Limb (tissue), 2 donors: Measurements from ENCODE around the gene LY6G6C.
"Not testable (repeated sequence)": the region's sequence is repeated elsewhere in the genome, so short reads cannot be mapped to it uniquely, and the experiment has no call there.

Experiments
- DNase-seq, 2 donors: peaks; one replicate each; pipeline ENCODE4 v3.0.0-alpha.2; 2016; ENCODE audit errors: extremely low spot score in 2 of 2

LY6G6C gene

GRCh38 chr6:31727034-31727716 is 5.6 kb upstream of the LY6G6C start:
- DNase-seq, result no peak

- DNase-seq, result no peak
These were observed 4.2 kb upstream of the LY6G6C start for GRCh38 chr6:31725502-31726350.

- DNase-seq, result no peak
These were observed 2.6 kb upstream of the LY6G6C start for GRCh38 chr6:31723980-31724691.

GRCh38 chr6:31723245-31723979 is 1.9 kb upstream of the LY6G6C start, which contains the start of gene MPIG6B:
TSS of gene MPIG6B (plus strand) at chr6:31723373. CDS start at chr6:31723384, 11 bp downstream.
- no peak for DNase-seq

- DNase-seq, result no peak
These were observed 627 bp upstream of the LY6G6C start for GRCh38 chr6:31722173-31722572.

GRCh38 chr6:31720196-31720770 is 1.3 kb downstream of the LY6G6C start:
- no peak for DNase-seq

- no peak for DNase-seq
These were observed 2.5 kb downstream of the LY6G6C start for GRCh38 chr6:31719001-31719400.

- DNase-seq, result no peak
These were observed 3.3 kb downstream of the LY6G6C start for GRCh38 chr6:31718265-31718664.

- no peak for DNase-seq
These were observed 3.9 kb downstream of the LY6G6C start for GRCh38 chr6:31717499-31718222.

- peak in 1 of 2 donors; percentile 59 for DNase-seq
These were observed 6.3 kb downstream of the LY6G6C start, which contains the start of gene LY6G6D for GRCh38 chr6:31715022-31715958. TSS of gene LY6G6D (plus strand) at chr6:31715348. CDS start at chr6:31715356, 8 bp downstream.

- DNase-seq, result no peak
These were observed 7.4 kb downstream of the LY6G6C start for GRCh38 chr6:31713991-31714684.

- no peak for DNase-seq
These were observed 8.1 kb downstream of the LY6G6C start for GRCh38 chr6:31713465-31713864.

GRCh38 chr6:31712296-31712695 is 9.2 kb downstream of the LY6G6C start:
- no peak for DNase-seq

- no peak for DNase-seq
These were observed 10.3 kb downstream of the LY6G6C start for GRCh38 chr6:31711233-31711632.

GRCh38 chr6:31710523-31711219 is 10.9 kb downstream of the LY6G6C start:
- no peak for DNase-seq

GRCh38 chr6:31709157-31709556 is 12.4 kb downstream of the LY6G6C start:
- DNase-seq, result not testable (repeated sequence)

GRCh38 chr6:31708224-31708623 is 13.3 kb downstream of the LY6G6C start:
- DNase-seq, result no peak

GRCh38 chr6:31707701-31708100 is 13.8 kb downstream of the LY6G6C start:
- DNase-seq, result no peak
